RWPE1 (cell line): ENCODE measurements around the gene CYB561D2.

ENCODE experiments used
- CTCF ChIA-PET: fragments of 350-600 bp; sonication (Branson Sonifier 250); formaldehyde crosslinking; extraction: SDS; loops from one replicate; lab custom pipeline; 2021; lab: Yijun Ruan, JAX
- POLR2A ChIA-PET: fragments of 400-600 bp; formaldehyde crosslinking; extraction: SDS; loops from one replicate; lab custom pipeline; 2020; ENCODE audit warnings: antibody characterized with exemption; ENCODE audit not compliant: low non-redundant PET; lab: Yijun Ruan, JAX
- DNase-seq: peaks from one replicate; pipeline ENCODE4 v3.0.0; 2012; ENCODE audit warnings: low spot score
- H3K27ac ChIP-seq: fragments of 450-650 bp; 2 replicates; pipeline ENCODE4 v1.5.1; 2017
- TF ChIP-seq, protein P1 (sequence below): fragments of 450-650 bp; conservative IDR thresholded peaks from 2 replicates; pipeline ENCODE4 v1.5.1; 2017; ENCODE audit warnings: low read depth, mild to moderate bottlenecking

Gene CYB561D2

DNA sequence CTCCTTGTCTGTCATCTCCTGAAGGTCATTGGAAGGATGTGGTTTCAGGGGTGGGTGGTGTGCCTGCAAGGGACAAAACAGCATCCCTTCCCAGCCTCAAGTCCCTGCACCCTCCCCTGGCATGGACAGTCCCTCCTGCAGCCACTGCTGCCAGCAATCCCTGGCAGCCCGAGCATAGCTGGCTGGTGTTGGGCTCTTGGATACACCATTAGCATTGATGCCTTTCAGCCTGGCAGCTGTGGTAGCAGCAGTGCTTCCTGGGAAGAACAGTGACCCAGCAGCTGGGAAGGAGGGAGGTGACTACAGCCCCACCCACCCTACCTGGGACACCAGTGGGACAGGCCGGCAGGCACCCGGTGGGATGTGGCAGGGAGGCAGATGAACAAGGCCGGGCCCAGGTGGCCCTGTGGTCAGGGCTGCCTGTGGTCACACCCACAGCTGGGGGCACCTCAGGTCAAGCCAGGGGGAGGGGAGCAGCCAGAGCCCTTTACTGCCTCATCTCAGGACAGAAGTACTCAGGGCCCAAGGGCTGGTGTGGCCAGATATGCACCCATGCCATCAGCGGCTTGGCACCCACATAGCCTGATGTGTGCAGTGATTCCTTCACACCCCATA lies 41.5 kb downstream of the CYB561D2 start:
- ChIA-PET CTCF (interaction anchor here (0.6 to 0.7 kb wide), 2 partner anchors 30 to 1146 kb away, joined by 3 to 4 read pairs; no protein-coding TSS in a partner anchor), POLR2A (no interaction called here)
- DNase-seq: no peak
- TF ChIP-seq, protein P1, sequence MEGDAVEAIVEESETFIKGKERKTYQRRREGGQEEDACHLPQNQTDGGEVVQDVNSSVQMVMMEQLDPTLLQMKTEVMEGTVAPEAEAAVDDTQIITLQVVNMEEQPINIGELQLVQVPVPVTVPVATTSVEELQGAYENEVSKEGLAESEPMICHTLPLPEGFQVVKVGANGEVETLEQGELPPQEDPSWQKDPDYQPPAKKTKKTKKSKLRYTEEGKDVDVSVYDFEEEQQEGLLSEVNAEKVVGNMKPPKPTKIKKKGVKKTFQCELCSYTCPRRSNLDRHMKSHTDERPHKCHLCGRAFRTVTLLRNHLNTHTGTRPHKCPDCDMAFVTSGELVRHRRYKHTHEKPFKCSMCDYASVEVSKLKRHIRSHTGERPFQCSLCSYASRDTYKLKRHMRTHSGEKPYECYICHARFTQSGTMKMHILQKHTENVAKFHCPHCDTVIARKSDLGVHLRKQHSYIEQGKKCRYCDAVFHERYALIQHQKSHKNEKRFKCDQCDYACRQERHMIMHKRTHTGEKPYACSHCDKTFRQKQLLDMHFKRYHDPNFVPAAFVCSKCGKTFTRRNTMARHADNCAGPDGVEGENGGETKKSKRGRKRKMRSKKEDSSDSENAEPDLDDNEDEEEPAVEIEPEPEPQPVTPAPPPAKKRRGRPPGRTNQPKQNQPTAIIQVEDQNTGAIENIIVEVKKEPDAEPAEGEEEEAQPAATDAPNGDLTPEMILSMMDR: no peak
- H3K27ac ChIP-seq: peak overlapping the region; percentile 80

DNA sequence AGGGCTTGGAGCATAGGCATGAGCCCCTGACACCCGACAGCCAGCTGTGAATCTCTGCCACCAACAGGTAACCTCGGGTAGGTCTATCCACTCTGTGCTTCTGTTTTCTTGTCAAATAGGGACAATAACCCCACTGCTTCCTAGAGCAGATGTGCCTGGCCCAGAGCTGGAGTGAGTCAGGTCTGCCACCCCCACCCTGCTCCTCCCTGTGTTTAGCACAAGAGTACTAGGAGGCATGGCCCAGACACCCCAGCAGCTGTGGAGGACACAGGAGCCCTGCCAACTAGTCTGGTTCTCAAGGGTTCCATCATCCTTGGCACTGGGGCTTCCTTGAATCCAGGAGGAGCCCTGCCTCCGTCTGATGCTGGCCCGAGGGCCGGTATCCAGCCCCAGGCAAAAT lies 42.4 kb downstream of the CYB561D2 start:
- no peak for DNase-seq
- peak overlapping the region; percentile 80; the same call in 1 of the 2 replicates for H3K27ac ChIP-seq
- TF ChIP-seq, protein P1: no peak
- CTCF ChIA-PET: no interaction called here
- POLR2A ChIA-PET: no interaction called here

DNA sequence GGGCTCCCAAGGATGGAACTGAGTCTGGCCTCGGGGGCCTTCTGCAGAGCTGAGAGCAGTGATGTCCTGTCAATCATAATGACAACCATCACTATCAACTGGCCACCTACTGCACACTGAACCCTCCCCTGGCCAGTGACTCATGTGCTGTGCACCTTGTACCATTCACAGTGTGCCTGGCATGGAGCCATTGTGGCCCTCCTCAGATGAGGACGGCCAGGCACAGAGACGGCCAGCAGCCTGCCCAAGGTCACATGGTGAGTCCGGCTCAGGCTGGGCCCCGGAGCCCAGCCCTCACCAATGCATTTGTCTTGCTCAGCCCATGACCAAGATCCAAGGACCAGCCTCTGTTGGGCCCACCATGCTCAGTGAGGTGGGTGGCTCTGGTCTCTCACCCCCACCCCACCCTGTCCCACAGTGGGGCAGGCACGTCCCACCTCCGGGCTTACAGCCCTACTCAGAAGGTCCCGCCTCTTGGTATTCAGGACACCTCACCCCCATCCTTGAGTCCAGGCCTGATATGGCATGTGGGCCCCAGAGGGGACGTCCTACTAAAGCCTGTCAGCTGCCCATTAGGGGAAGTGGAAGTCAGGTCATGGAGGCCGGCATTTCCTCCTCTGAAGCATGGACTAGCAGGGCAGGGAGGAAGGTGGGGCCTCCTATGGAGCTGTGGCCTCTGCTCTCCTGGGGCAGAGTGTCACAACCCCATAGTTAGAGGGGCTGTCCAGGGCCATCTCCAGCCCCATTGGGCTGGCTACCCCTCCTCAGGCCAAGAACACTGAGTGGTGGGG lies 44.6 kb downstream of the CYB561D2 start:
- POLR2A ChIA-PET: no interaction called here
- DNase-seq: no peak
- CTCF ChIA-PET: interaction anchor here (0.5 kb wide), 1 partner anchor 207 kb away, joined by 3 read pairs; no protein-coding TSS in a partner anchor
- TF ChIP-seq, protein P1: no peak
- no peak overlapping the region for H3K27ac ChIP-seq

DNA sequence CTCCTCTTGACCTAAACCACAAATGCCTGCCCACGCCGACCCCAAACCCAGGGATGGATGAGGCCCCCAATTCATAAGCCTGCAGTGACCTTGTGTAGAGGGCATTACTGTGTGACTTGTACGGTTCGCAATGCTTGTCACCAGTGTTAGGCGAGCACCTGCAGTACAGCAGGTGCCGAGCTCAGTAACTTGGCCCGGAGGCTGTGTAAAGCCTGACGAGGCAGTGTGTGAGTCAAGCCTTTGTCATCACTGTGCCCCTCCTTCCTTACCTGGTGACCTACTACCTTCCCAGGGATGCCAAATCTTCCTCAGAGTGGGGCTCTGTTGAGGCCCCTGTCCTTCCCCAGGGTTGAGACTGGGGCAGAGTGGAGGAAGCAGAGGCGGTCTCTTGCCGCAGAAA lies 45.8 kb downstream of the CYB561D2 start:
- ChIA-PET POLR2A (interaction anchor here (0.5 kb wide), 1 partner anchor 1274 kb away, joined by 3 read pairs; no protein-coding TSS in a partner anchor), CTCF (interaction anchor here (0.6 kb wide), 1 partner anchor 15 kb away, joined by 3 read pairs; no protein-coding TSS in a partner anchor)
- peak; percentile 83 for DNase-seq
- TF ChIP-seq, protein P1: no peak
- H3K27ac ChIP-seq: no peak overlapping the region

DNA sequence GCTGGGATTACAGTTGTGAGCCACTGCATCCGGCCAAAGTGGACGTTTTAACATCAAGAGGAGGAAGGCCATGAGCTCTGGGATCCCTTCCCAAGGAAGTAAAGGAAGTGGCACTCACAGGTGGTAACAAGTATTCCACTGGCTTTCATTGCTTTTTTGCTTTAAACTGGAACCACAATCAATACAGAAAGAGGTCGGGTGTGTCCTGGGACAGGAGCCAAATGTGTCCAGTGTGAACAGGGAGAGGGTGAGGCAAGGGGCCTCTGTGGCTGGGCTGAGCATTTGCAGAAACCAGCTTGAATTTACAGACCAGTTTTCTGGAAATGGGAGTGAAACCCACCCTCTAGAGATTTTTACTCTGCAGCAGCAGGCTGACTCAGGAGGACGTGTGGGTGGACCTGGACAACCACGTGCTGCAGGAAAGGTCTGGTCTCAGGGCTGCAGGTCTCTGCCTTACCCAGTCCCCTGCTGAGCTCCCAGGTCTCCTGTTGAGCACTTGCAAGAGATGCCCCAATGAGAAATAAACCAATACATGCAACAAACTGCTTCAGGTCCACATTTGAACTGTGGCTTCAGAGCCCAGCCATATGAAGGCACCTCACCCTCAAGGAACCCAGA lies 51.4 kb downstream of the CYB561D2 start:
- ChIA-PET POLR2A (no interaction called here), CTCF (interaction anchor here (0.6 kb wide), 1 partner anchor 54 kb away, joined by 3 read pairs; no protein-coding TSS in a partner anchor)
- TF ChIP-seq, protein P1: no peak

More for the DNA sequence above, 51.4 kb downstream of the CYB561D2 start:
- H3K27ac ChIP-seq: peak overlapping the region; percentile 7; the same call in 1 of the 2 replicates
- no peak for DNase-seq
